ENCODE measurements around the gene HOATZ.

Gene HOATZ

GRCh38 chr11:111566324-111566723, 51.7 kb downstream of the HOATZ start:
- Histone ChIP-seq H3K9me2 (replicated peaks; ENCODE audit: insufficient read depth, low read length) (no peaks in the 10 kb centered on the region), H3K27me3 (ENCODE audit: low read length) (no peaks in the 10 kb centered on the region), H3K9me3 (ENCODE audit: insufficient read depth, low read length) (no peaks in the 10 kb centered on the region), H3K27ac (ENCODE audit: low read depth, low read length) (no peak overlapping the region), H4K20me1 (ENCODE audit: low read depth, low read length) (no peaks in the 10 kb centered on the region), H3K79me2 (ENCODE audit: insufficient read depth, low read length) (no peaks in the 10 kb centered on the region), H3K9ac (ENCODE audit: low read length) (no peak overlapping the region), H3K4me2 (ENCODE audit: low read depth, low read length, poor library complexity, severe bottlenecking) (no peak overlapping the region), H3K4me3 (ENCODE audit: insufficient read depth, low read length, poor library complexity, severe bottlenecking) (no peak overlapping the region), H2AFZ (ENCODE audit: low read depth, low read length, severe bottlenecking) (no peak overlapping the region), H3F3A (ENCODE audit: insufficient read depth) (no peaks in the 10 kb centered on the region), H3K36me3 (ENCODE audit: low read length) (no peaks in the 10 kb centered on the region)
- no peak for TF ChIP-seq EZH2phosphoT487 (conservative IDR thresholded peaks at IDR 0.05; ENCODE audit: low read length)
- no peak for TF ChIP-seq CTCF (IDR thresholded peaks at IDR 0.05; ENCODE audit: insufficient read depth, low read length, poor library complexity, severe bottlenecking)

- Histone ChIP-seq H3K9me2 (replicated peaks; ENCODE audit: insufficient read depth, low read length) (no peaks in the 10 kb centered on the region), H3K27ac (ENCODE audit: low read depth, low read length) (no peak overlapping the region), H3K36me3 (ENCODE audit: low read length) (no peaks in the 10 kb centered on the region), H3K9ac (ENCODE audit: low read length) (no peak overlapping the region), H3F3A (ENCODE audit: insufficient read depth) (no peaks in the 10 kb centered on the region), H3K4me2 (ENCODE audit: low read depth, low read length, poor library complexity, severe bottlenecking) (no peak overlapping the region), H3K9me3 (ENCODE audit: insufficient read depth, low read length) (no peaks in the 10 kb centered on the region), H3K79me2 (ENCODE audit: insufficient read depth, low read length) (no peaks in the 10 kb centered on the region), H3K27me3 (ENCODE audit: low read length) (no peaks in the 10 kb centered on the region), H3K4me3 (ENCODE audit: insufficient read depth, low read length, poor library complexity, severe bottlenecking) (no peak overlapping the region), H2AFZ (ENCODE audit: low read depth, low read length, severe bottlenecking) (no peak overlapping the region), H4K20me1 (ENCODE audit: low read depth, low read length) (no peaks in the 10 kb centered on the region)
- TF ChIP-seq EZH2phosphoT487 (conservative IDR thresholded peaks at IDR 0.05; ENCODE audit: low read length) (no peak), CTCF (IDR thresholded peaks at IDR 0.05; ENCODE audit: insufficient read depth, low read length, poor library complexity, severe bottlenecking) (no peak)
These were observed 54.9 kb downstream of the HOATZ start for GRCh38 chr11:111569476-111569875.

- Histone ChIP-seq H3K27ac (ENCODE audit: low read depth, low read length) (no peak overlapping the region), H3K79me2 (ENCODE audit: insufficient read depth, low read length) (no peaks in the 10 kb centered on the region), H4K20me1 (ENCODE audit: low read depth, low read length) (no peaks in the 10 kb centered on the region), H3K9me3 (ENCODE audit: insufficient read depth, low read length) (no peaks in the 10 kb centered on the region), H3K4me3 (ENCODE audit: insufficient read depth, low read length, poor library complexity, severe bottlenecking) (no peak overlapping the region), H3K36me3 (ENCODE audit: low read length) (no peaks in the 10 kb centered on the region), H3K27me3 (ENCODE audit: low read length) (no peaks in the 10 kb centered on the region), H3K4me2 (ENCODE audit: low read depth, low read length, poor library complexity, severe bottlenecking) (no peak overlapping the region), H3F3A (ENCODE audit: insufficient read depth) (no peaks in the 10 kb centered on the region), H2AFZ (ENCODE audit: low read depth, low read length, severe bottlenecking) (no peak overlapping the region), H3K9ac (ENCODE audit: low read length) (no peak overlapping the region), H3K9me2 (replicated peaks; ENCODE audit: insufficient read depth, low read length) (no peaks in the 10 kb centered on the region)
- TF ChIP-seq EZH2phosphoT487 (conservative IDR thresholded peaks at IDR 0.05; ENCODE audit: low read length) (no peak), CTCF (IDR thresholded peaks at IDR 0.05; ENCODE audit: insufficient read depth, low read length, poor library complexity, severe bottlenecking) (no peak)
These were observed 56.2 kb downstream of the HOATZ start for GRCh38 chr11:111570796-111571195.

Data from SU-DHL-6 (cell line).